Neural cell (in vitro differentiated cells): Measurements from ENCODE around the gene HOXA4.

Experiments
- EZH2 ChIP-seq: fragments of 200-600, 300-800 bp; shearing (Covaris generic), sonication (generic); IDR thresholded peaks from 2 replicates; pipeline ENCODE4 v1.6.1; 2014; ENCODE audit warnings: antibody characterized with exemption, low read length, borderline replicate concordance, mild to moderate bottlenecking; ENCODE audit not compliant: insufficient read depth, poor library complexity, severe bottlenecking
- POLR2AphosphoS5 ChIP-seq: IDR thresholded peaks from 2 replicates; pipeline ENCODE4 v1.6.1; 2012
- RAD21 ChIP-seq: fragments of 450-650 bp; conservative IDR thresholded peaks from 2 replicates; pipeline ENCODE4 v1.6.1; 2014; ENCODE audit warnings: antibody characterized with exemption, mild to moderate bottlenecking, moderate library complexity
- REST ChIP-seq: IDR thresholded peaks from 2 replicates; pipeline ENCODE4 v1.6.1; 2012; ENCODE audit warnings: borderline replicate concordance
- TAF1 ChIP-seq: IDR thresholded peaks from 2 replicates; pipeline ENCODE4 v1.6.1; 2012; ENCODE audit warnings: low read depth
- TF ChIP-seq, protein P1 (sequence below): fragments of 450-650 bp; IDR thresholded peaks from 2 replicates; pipeline ENCODE4 v1.5.1; 2014; ENCODE audit warnings: antibody characterized with exemption, mild to moderate bottlenecking, moderate library complexity; ENCODE audit not compliant: poor library complexity, severe bottlenecking

DNA sequence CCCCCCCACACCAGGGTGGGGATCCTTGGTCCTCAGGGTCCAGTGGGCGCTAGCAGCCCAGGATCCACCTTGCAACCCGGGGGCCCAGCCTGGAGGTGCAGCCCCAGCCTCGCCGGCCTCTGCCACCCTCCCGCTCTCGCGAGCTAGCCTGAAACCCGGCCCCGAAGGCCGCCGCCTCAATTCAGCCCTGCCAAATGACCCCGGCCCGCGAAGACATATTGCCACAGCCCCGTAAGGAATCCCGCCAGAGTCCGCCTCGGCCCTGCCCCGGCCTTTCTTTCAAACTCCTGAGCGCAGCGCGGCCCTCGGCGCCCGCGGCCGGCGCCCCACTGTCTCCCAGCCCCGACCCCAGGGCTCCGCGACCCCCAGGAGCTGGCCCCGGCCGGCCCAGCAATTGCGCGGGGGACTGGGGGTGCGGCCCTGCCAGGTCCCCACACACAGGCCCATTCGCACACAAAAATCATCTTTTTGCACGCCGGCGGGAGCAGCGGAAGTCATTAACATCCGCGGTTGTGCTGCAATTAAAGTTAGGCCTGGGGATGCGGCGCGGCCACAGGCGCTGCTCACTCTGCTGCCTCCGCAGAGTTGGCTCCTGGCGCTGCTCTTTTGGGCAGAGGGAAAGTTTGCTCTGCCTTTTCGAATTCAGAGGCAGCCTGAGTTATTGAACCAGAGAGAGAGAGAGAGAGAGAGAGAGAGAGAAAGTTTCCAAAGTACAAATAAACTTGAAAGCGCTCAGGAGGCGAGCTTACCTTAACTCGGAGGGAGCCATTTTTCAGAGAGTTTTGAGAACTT is 9.0 kb upstream of the HOXA4 start:
- TF ChIP-seq EZH2 (no peak), TAF1 (no peak), REST (no peak), RAD21 (no peak), POLR2AphosphoS5 (no peak)
- TF ChIP-seq, protein P1, sequence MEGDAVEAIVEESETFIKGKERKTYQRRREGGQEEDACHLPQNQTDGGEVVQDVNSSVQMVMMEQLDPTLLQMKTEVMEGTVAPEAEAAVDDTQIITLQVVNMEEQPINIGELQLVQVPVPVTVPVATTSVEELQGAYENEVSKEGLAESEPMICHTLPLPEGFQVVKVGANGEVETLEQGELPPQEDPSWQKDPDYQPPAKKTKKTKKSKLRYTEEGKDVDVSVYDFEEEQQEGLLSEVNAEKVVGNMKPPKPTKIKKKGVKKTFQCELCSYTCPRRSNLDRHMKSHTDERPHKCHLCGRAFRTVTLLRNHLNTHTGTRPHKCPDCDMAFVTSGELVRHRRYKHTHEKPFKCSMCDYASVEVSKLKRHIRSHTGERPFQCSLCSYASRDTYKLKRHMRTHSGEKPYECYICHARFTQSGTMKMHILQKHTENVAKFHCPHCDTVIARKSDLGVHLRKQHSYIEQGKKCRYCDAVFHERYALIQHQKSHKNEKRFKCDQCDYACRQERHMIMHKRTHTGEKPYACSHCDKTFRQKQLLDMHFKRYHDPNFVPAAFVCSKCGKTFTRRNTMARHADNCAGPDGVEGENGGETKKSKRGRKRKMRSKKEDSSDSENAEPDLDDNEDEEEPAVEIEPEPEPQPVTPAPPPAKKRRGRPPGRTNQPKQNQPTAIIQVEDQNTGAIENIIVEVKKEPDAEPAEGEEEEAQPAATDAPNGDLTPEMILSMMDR, result no peak
